ENCODE results near the gene TMEM30A.

GRCh38 chr6:75317503-75318206, 33.1 kb upstream of the TMEM30A start:
- no peak for TF ChIP-seq CTCF (IDR thresholded peaks at IDR 0.05)
- TF ChIP-seq POLR2A (IDR thresholded peaks at IDR 0.05), result no peak

All from lower leg skin (tissue), 3 donors.